Measurements from ENCODE around the gene PCNX4. TPM values are rescaled to one million over a fixed set of nuclear protein-coding genes. Genes with fewer than 3 reads are reported as not detected.

The PCNX4 gene
- total RNA-seq, 2 donors from 2014 or later = 19.7 to 23.6 TPM

- H3K9ac ChIP-seq (ENCODE audit: low read depth in 2 of 2, low read length in 2 of 2) = no peak overlapping the region
- H3K4me3 ChIP-seq = no peak overlapping the region
- H3K36me3 ChIP-seq = no peaks in the 10 kb centered on the region
- H3K4me1 ChIP-seq = no peaks in the 10 kb centered on the region
- no peaks in the 10 kb centered on the region for H3K27me3 ChIP-seq
- no peak overlapping the region for H3K27ac ChIP-seq
- DNase-seq = no peak
- intact Hi-C loops (cut with DNase I) = loop anchor here (10.0 kb wide), 2 partner anchors 483 to 553 kb away; no protein-coding TSS in a partner anchor
- no peak for TF ChIP-seq CTCF (IDR thresholded peaks at IDR 0.05)
- H3K9me3 ChIP-seq = no peaks in the 10 kb centered on the region
Observed at GRCh38 chr14:60188115-60188514, 96.4 kb downstream of the PCNX4 start.

GRCh38 chr14:60188696-60189095 is 97.0 kb downstream of the PCNX4 start:
- no peak for DNase-seq
- H3K4me3 ChIP-seq = no peak overlapping the region
- H3K4me1 ChIP-seq = no peaks in the 10 kb centered on the region
- H3K27me3 ChIP-seq = no peaks in the 10 kb centered on the region
- H3K9me3 ChIP-seq = no peaks in the 10 kb centered on the region
- H3K36me3 ChIP-seq = no peaks in the 10 kb centered on the region
- no peak overlapping the region for H3K27ac ChIP-seq
- no peak overlapping the region for H3K9ac ChIP-seq (ENCODE audit: low read depth in 2 of 2, low read length in 2 of 2)
- TF ChIP-seq CTCF (IDR thresholded peaks at IDR 0.05) = no peak
- intact Hi-C loops (cut with DNase I) = loop anchor here (10.0 kb wide), 2 partner anchors 484 to 554 kb away; no protein-coding TSS in a partner anchor

GRCh38 chr14:60189923-60190840 is 98.5 kb downstream of the PCNX4 start:
- no peak overlapping the region for H3K4me3 ChIP-seq
- no peaks in the 10 kb centered on the region for H3K9me3 ChIP-seq
- H3K4me1 ChIP-seq = no peaks in the 10 kb centered on the region
- no peak overlapping the region for H3K27ac ChIP-seq
- intact Hi-C loops (cut with DNase I) = loop anchor here (10.0 kb wide), 2 partner anchors 485 to 555 kb away; no protein-coding TSS in a partner anchor
- no peak for TF ChIP-seq CTCF (IDR thresholded peaks at IDR 0.05)
- no peak for DNase-seq
- H3K36me3 ChIP-seq = no peaks in the 10 kb centered on the region
- no peaks in the 10 kb centered on the region for H3K27me3 ChIP-seq
- no peak overlapping the region for H3K9ac ChIP-seq (ENCODE audit: low read depth in 2 of 2, low read length in 2 of 2)

- Histone ChIP-seq H3K4me3 (no peak overlapping the region), H3K9me3 (no peaks in the 10 kb centered on the region), H3K9ac (ENCODE audit: low read depth in 2 of 2, low read length in 2 of 2) (no peak overlapping the region), H3K36me3 (no peaks in the 10 kb centered on the region), H3K27me3 (no peaks in the 10 kb centered on the region), H3K4me1 (no peaks in the 10 kb centered on the region), H3K27ac (no peak overlapping the region)
- intact Hi-C loops (cut with DNase I) = no loop called here
- no peak for TF ChIP-seq CTCF (IDR thresholded peaks at IDR 0.05)
- no peak for DNase-seq
Observed at GRCh38 chr14:60195179-60195810, 103.6 kb downstream of the PCNX4 start.

GRCh38 chr14:60196291-60196690 is 104.6 kb downstream of the PCNX4 start:
- Histone ChIP-seq H3K36me3 (no peaks in the 10 kb centered on the region), H3K27ac (no peak overlapping the region), H3K27me3 (no peaks in the 10 kb centered on the region), H3K4me3 (no peak overlapping the region), H3K9me3 (no peaks in the 10 kb centered on the region), H3K4me1 (no peaks in the 10 kb centered on the region), H3K9ac (ENCODE audit: low read depth in 2 of 2, low read length in 2 of 2) (no peak overlapping the region)
- TF ChIP-seq CTCF (IDR thresholded peaks at IDR 0.05) = no peak
- intact Hi-C loops (cut with DNase I) = no loop called here
- DNase-seq = no peak
